ENCODE results near the gene TMEM225B. TPM values are rescaled to one million over a fixed set of nuclear protein-coding genes. Genes with fewer than 3 reads are reported as not detected.

TMEM225B gene
- total and polyA plus RNA-seq, 10 donors: 0.43 to 1.6 (median 1.0) TPM; not detected in 2

GRCh38 chr7:99619571-99620130 lies 21.6 kb downstream of the TMEM225B start:
- Histone ChIP-seq H3K36me3 (peaks cover 6 to 65% (median 63%) of the 10 kb centered on the region in 6 donors), H3K4me3 (no peak overlapping the region), H3K4me1 (peaks cover 14 to 80% (median 40%) of the 10 kb centered on the region in 6 donors), H3K27me3 (replicated peaks in 1 of 7) (no peaks in the 10 kb centered on the region), H3K9me3 (no peaks in the 10 kb centered on the region), H3K27ac (no peak overlapping the region)
- intact Hi-C loops (cut with DNase I; ENCODE audit: low total_unique reads): no loop called here
- TF ChIP-seq POLR2A (IDR thresholded peaks at IDR 0.05): no peak
- no peak for TF ChIP-seq CTCF (IDR thresholded peaks at IDR 0.05 in 8 of 11, conservative IDR thresholded peaks at IDR 0.05 in 3 of 11)
- TF ChIP-seq POLR2AphosphoS5 (IDR thresholded peaks at IDR 0.05): no peak
- DNase-seq: no peak
- WGBS, 5 donors: 93 to 98% (median 96%) methylated on average over 12 to 18 of the region's 18 CpGs

GRCh38 chr7:99621271-99621670 lies 23.2 kb downstream of the TMEM225B start:
- Histone ChIP-seq H3K27me3 (replicated peaks in 1 of 7) (no peaks in the 10 kb centered on the region), H3K27ac (no peak overlapping the region), H3K4me1 (peaks cover 14 to 86% (median 38%) of the 10 kb centered on the region in 6 donors), H3K4me3 (no peak overlapping the region), H3K36me3 (peaks cover 6 to 81% (median 79%) of the 10 kb centered on the region in 6 donors), H3K9me3 (no peaks in the 10 kb centered on the region)
- TF ChIP-seq CTCF (IDR thresholded peaks at IDR 0.05 in 8 of 11, conservative IDR thresholded peaks at IDR 0.05 in 3 of 11) (no peak), POLR2AphosphoS5 (IDR thresholded peaks at IDR 0.05) (no peak), POLR2A (IDR thresholded peaks at IDR 0.05) (no peak)
- intact Hi-C loops (cut with DNase I; ENCODE audit: low total_unique reads): no loop called here
- no peak for DNase-seq
- WGBS, 5 donors: 87 to 93% (median 90%) methylated on average over 5 of the region's 5 CpGs

GRCh38 chr7:99622596-99622995 lies 24.5 kb downstream of the TMEM225B start:
- TF ChIP-seq POLR2AphosphoS5 (IDR thresholded peaks at IDR 0.05): no peak
- TF ChIP-seq POLR2A (IDR thresholded peaks at IDR 0.05): no peak
- TF ChIP-seq CTCF (IDR thresholded peaks at IDR 0.05 in 8 of 11, conservative IDR thresholded peaks at IDR 0.05 in 3 of 11): no peak

GRCh38 chr7:99623091-99623693 lies 25.1 kb downstream of the TMEM225B start:
- no peaks in the 10 kb centered on the region for H3K27me3 ChIP-seq (replicated peaks in 1 of 7)
- H3K27ac ChIP-seq: peak overlapping the region in 6 of 8 donors; percentile 24 to 80 (median 66)
- H3K4me1 ChIP-seq: peaks cover 5 to 73% (median 27%) of the 10 kb centered on the region in 6 donors
- TF ChIP-seq CTCF (IDR thresholded peaks at IDR 0.05 in 8 of 11, conservative IDR thresholded peaks at IDR 0.05 in 3 of 11): no peak
- no peak for TF ChIP-seq POLR2A (IDR thresholded peaks at IDR 0.05)
- TF ChIP-seq POLR2AphosphoS5 (IDR thresholded peaks at IDR 0.05): no peak
- DNase-seq: no peak
- no peak overlapping the region for H3K4me3 ChIP-seq
- no peaks in the 10 kb centered on the region for H3K9me3 ChIP-seq
- intact Hi-C loops (cut with DNase I; ENCODE audit: low total_unique reads): no loop called here
- peaks cover 6 to 100% (median 98%) of the 10 kb centered on the region in 6 donors for H3K36me3 ChIP-seq
- 74 to 83% (median 80%) methylated on average over 7 of the region's 7 CpGs for WGBS, 5 donors

More at GRCh38 chr7:99622596-99622995, 24.5 kb downstream of the TMEM225B start:
- WGBS, 5 donors: 87 to 96% (median 93%) methylated on average over 10 of the region's 10 CpGs
- H3K4me1 ChIP-seq: peaks cover 11 to 79% (median 32%) of the 10 kb centered on the region in 6 donors
- H3K36me3 ChIP-seq: peaks cover 6 to 94% (median 92%) of the 10 kb centered on the region in 6 donors
- H3K9me3 ChIP-seq: no peaks in the 10 kb centered on the region
- H3K4me3 ChIP-seq: no peak overlapping the region
- H3K27me3 ChIP-seq (replicated peaks in 1 of 7): no peaks in the 10 kb centered on the region
- DNase-seq: no peak
- H3K27ac ChIP-seq: no peak overlapping the region
- intact Hi-C loops (cut with DNase I; ENCODE audit: low total_unique reads): no loop called here

Data from spleen (tissue), 11 donors.